Measurements from ENCODE around the gene GRAMD1B.

The GRAMD1B gene

DNA sequence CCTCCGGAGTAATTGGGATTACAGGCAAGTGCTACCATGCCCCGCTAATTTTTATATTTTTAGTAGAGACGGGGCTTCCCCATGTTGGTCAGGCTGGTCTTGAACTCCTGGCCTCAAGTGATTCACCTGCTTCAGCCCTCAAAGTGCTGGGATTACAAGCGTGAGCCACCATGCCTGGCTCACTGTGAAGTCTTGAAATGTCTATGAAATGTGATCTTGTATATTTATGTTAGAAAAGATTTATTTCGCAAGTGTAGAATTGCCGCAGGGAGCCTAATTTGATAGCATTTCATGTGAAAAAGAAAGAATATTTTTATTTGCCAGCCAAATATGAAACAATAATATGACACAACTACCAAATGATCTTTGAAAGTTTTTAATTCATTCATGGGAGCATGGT is 52.1 kb downstream of the GRAMD1B start:
- H3K27ac ChIP-seq (ENCODE audit: low read length): no peak overlapping the region
- no peak overlapping the region for H3K9ac ChIP-seq (ENCODE audit: low read length)
- no peaks in the 10 kb centered on the region for H3K27me3 ChIP-seq (ENCODE audit: control insufficient read depth, insufficient read depth, low read length)
- no peaks in the 10 kb centered on the region for H3K9me3 ChIP-seq (ENCODE audit: control insufficient read depth, low read depth, low read length)
- H3K4me3 ChIP-seq (ENCODE audit: low read length): no peak overlapping the region
- H3K4me1 ChIP-seq (ENCODE audit: control insufficient read depth, low read depth, low read length): peaks cover 7% of the 10 kb centered on the region
- no peaks in the 10 kb centered on the region for H3K36me3 ChIP-seq (ENCODE audit: control insufficient read depth, low read depth, low read length)

DNA sequence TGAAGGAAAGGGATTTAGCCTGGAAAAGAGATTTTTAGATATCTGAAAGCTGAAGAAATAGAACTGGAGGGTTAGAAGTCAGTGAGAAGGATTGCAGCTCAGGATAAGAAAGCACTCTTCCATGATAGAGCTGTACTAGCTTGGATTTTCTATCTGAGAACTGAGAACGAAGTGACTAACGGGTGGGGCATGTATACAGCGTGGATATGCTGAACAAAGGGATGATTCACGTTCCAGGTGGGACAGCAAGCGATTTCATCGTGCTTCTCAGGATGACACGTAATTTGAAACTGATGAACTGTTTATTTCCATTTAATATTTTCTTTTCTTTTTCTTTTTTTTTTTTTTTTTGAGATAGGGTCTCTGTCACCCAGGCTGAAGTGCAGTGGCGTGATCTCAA is 53.0 kb downstream of the GRAMD1B start:
- H3K4me1 ChIP-seq (ENCODE audit: control insufficient read depth, low read depth, low read length): peaks cover 7% of the 10 kb centered on the region
- no peak overlapping the region for H3K9ac ChIP-seq (ENCODE audit: low read length)
- H3K27ac ChIP-seq (ENCODE audit: low read length): no peak overlapping the region
- no peak overlapping the region for H3K4me3 ChIP-seq (ENCODE audit: low read length)
- H3K27me3 ChIP-seq (ENCODE audit: control insufficient read depth, insufficient read depth, low read length): no peaks in the 10 kb centered on the region
- no peaks in the 10 kb centered on the region for H3K36me3 ChIP-seq (ENCODE audit: control insufficient read depth, low read depth, low read length)
- H3K9me3 ChIP-seq (ENCODE audit: control insufficient read depth, low read depth, low read length): no peaks in the 10 kb centered on the region

DNA sequence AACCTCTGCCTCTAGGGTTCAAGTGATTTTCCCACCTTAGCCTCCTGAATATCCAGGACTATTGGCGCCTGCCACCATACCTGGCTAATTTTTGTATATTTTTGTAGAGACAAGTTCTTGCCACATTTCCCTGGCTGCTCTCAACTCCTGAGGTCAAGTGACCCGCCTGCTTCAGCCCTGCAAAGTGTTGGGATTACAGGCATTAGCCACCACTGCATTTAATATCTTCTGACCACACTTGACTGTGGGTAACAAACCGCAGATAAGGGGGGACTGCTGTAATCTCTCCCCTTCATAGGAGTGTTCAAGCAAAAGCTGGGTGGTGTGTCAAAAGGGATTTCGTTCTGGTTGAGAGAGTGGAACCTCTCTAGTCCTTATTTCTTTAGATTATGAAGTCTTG is 53.4 kb downstream of the GRAMD1B start:
- H3K9me3 ChIP-seq (ENCODE audit: control insufficient read depth, low read depth, low read length): no peaks in the 10 kb centered on the region
- no peak overlapping the region for H3K27ac ChIP-seq (ENCODE audit: low read length)
- no peaks in the 10 kb centered on the region for H3K36me3 ChIP-seq (ENCODE audit: control insufficient read depth, low read depth, low read length)
- no peak overlapping the region for H3K9ac ChIP-seq (ENCODE audit: low read length)
- peaks cover 7% of the 10 kb centered on the region for H3K4me1 ChIP-seq (ENCODE audit: control insufficient read depth, low read depth, low read length)
- H3K27me3 ChIP-seq (ENCODE audit: control insufficient read depth, insufficient read depth, low read length): no peaks in the 10 kb centered on the region
- no peak overlapping the region for H3K4me3 ChIP-seq (ENCODE audit: low read length)

DNA sequence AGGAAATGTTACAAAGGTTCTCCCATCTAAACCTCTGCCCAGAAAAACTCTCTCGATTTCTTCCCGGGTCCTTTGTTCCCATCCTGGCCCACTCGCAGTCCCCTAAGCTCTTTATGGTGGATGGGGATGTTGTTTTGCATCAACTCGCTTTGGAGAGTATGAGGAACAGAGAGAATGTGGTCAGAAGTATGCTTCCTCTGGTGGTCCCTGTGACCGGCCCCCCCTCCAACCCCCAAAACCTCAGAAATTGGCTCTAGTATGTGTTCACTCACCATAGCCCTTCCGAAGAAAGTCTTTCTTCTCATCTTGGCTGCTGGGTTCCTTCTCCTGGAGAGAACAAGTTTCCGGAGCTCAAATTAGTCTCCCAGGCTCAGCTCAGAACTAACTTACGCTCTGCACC is 54.4 kb downstream of the GRAMD1B start:
- peaks cover 7% of the 10 kb centered on the region for H3K4me1 ChIP-seq (ENCODE audit: control insufficient read depth, low read depth, low read length)
- H3K27ac ChIP-seq (ENCODE audit: low read length): no peak overlapping the region
- H3K9ac ChIP-seq (ENCODE audit: low read length): no peak overlapping the region

DNA sequence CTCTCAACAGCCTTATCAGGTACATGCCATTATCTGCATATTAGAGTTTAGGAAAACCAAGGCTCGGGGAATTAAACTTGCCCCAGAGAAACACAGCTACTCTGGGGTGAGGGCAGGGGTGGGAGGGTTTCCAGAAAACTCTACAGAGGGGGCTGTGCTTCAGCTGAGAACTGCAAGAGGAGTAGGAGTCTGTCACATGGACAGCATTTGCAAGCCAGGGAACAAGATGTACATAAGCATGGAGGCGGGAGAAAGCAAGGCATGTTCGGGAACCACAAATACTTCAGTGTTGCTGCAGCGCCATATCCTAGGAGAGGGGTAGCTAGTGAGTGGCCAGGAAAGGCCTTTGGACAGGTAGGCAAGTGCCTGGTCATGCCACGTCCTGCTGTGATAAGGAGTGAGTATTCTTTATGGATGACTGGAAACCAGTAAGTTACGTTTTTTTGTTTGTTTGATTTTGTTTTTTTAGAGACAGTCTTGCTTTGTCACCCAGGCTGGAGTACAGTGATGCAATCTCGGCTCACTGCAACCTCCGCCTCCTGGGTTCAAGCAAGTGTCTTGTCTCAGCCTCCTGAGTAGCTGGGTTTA is 57.2 kb downstream of the GRAMD1B start:
- no peak overlapping the region for H3K4me3 ChIP-seq (ENCODE audit: low read length)
- H3K9me3 ChIP-seq (ENCODE audit: control insufficient read depth, low read depth, low read length): no peaks in the 10 kb centered on the region
- no peaks in the 10 kb centered on the region for H3K27me3 ChIP-seq (ENCODE audit: control insufficient read depth, insufficient read depth, low read length)
- no peak overlapping the region for H3K9ac ChIP-seq (ENCODE audit: low read length)
- no peaks in the 10 kb centered on the region for H3K36me3 ChIP-seq (ENCODE audit: control insufficient read depth, low read depth, low read length)
- H3K4me1 ChIP-seq (ENCODE audit: control insufficient read depth, low read depth, low read length): no peaks in the 10 kb centered on the region
- no peak overlapping the region for H3K27ac ChIP-seq (ENCODE audit: low read length)

More for the DNA sequence above, 54.4 kb downstream of the GRAMD1B start:
- H3K4me3 ChIP-seq (ENCODE audit: low read length): no peak overlapping the region
- H3K9me3 ChIP-seq (ENCODE audit: control insufficient read depth, low read depth, low read length): no peaks in the 10 kb centered on the region
- no peaks in the 10 kb centered on the region for H3K36me3 ChIP-seq (ENCODE audit: control insufficient read depth, low read depth, low read length)
- no peaks in the 10 kb centered on the region for H3K27me3 ChIP-seq (ENCODE audit: control insufficient read depth, insufficient read depth, low read length)

DNA sequence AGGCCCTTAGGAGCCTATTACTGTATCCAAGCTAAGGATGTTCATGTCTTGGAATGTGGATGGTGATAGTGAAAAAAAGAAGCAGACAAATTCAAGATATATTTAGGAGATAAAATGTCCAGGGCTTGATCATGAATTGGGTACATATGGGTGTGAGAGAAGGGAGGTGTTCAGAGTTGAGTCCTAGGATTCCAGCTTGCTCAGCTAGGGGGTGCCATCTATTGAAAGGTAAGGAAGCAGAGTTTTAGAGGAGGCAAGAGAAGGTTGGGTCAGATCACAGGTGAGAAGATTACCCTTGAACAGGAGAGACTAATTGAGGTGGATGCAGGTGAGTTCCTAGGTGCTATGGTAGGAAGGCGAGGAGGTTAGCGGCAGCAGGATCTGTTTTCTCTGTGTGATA is 60.5 kb downstream of the GRAMD1B start:
- Histone ChIP-seq H3K4me1 (ENCODE audit: control insufficient read depth, low read depth, low read length) (peaks cover 29% of the 10 kb centered on the region), H3K27ac (ENCODE audit: low read length) (no peak overlapping the region), H3K4me3 (ENCODE audit: low read length) (no peak overlapping the region), H3K27me3 (ENCODE audit: control insufficient read depth, insufficient read depth, low read length) (no peaks in the 10 kb centered on the region), H3K36me3 (ENCODE audit: control insufficient read depth, low read depth, low read length) (no peaks in the 10 kb centered on the region), H3K9me3 (ENCODE audit: control insufficient read depth, low read depth, low read length) (no peaks in the 10 kb centered on the region), H3K9ac (ENCODE audit: low read length) (no peak overlapping the region)

DNA sequence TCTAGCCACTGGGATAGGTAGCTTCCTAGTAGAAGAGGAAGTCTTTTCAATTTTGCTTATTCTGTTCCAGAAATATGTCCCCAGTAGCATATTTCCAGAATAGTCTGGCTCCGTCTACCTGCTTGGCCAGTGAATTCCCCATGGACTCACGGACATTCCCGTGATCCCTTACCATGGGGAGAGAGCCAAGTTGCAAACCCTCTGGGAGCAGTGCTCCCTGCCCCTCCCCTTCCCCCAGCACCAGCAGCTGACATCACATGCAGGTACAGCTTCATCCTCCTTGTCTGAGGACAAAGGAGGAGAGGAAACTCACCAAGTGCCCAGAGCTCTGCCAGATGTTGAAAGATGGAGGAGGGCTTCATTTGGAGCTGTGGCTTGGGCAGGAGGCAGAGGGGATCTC is 61.2 kb downstream of the GRAMD1B start:
- H3K27me3 ChIP-seq (ENCODE audit: control insufficient read depth, insufficient read depth, low read length): no peaks in the 10 kb centered on the region
- no peaks in the 10 kb centered on the region for H3K36me3 ChIP-seq (ENCODE audit: control insufficient read depth, low read depth, low read length)
- no peak overlapping the region for H3K9ac ChIP-seq (ENCODE audit: low read length)
- peaks cover 30% of the 10 kb centered on the region for H3K4me1 ChIP-seq (ENCODE audit: control insufficient read depth, low read depth, low read length)
- H3K4me3 ChIP-seq (ENCODE audit: low read length): no peak overlapping the region
- no peak overlapping the region for H3K27ac ChIP-seq (ENCODE audit: low read length)
- H3K9me3 ChIP-seq (ENCODE audit: control insufficient read depth, low read depth, low read length): no peaks in the 10 kb centered on the region

DNA sequence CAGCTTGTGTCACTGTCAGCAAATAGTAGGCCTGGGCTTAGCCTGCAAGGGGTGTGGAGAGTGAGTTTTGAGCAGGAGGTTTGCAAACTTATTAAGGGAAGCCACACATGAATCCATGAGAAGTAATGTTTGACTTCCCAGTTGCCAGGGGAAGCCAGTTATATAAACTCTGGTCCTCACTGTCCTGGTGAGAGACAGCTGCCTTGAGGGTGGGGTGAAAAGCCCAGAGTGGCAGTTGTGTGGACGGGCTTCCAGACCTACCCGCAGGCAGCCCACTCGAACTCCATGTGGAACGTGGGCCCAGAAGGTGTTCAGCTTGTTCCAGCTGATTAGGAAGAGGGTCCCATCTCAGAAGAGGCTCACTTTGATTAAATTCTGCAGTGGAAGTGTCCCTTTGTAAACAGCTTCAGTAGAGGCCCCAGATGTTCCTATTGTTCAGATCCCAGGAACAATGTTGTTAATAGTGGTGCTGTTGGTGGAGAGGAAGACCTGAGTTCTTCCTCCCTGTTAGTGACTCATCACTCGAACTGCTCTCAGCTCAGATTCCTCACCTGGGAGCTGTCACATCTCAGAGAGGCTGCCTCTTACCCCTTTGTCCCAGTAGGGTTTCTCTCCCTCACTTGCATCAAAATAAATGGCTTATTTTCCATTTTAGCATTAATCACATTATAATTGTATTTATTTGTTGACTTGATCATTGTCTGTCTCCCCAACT is 63.4 kb downstream of the GRAMD1B start:
- H3K9me3 ChIP-seq (ENCODE audit: control insufficient read depth, low read depth, low read length): no peaks in the 10 kb centered on the region
- H3K4me1 ChIP-seq (ENCODE audit: control insufficient read depth, low read depth, low read length): peaks cover 34% of the 10 kb centered on the region
- no peaks in the 10 kb centered on the region for H3K27me3 ChIP-seq (ENCODE audit: control insufficient read depth, insufficient read depth, low read length)
- peak overlapping the region; percentile 25 for H3K4me3 ChIP-seq (ENCODE audit: low read length)
- H3K9ac ChIP-seq (ENCODE audit: low read length): no peak overlapping the region
- H3K27ac ChIP-seq (ENCODE audit: low read length): peak overlapping the region; percentile 26
- no peaks in the 10 kb centered on the region for H3K36me3 ChIP-seq (ENCODE audit: control insufficient read depth, low read depth, low read length)

DNA sequence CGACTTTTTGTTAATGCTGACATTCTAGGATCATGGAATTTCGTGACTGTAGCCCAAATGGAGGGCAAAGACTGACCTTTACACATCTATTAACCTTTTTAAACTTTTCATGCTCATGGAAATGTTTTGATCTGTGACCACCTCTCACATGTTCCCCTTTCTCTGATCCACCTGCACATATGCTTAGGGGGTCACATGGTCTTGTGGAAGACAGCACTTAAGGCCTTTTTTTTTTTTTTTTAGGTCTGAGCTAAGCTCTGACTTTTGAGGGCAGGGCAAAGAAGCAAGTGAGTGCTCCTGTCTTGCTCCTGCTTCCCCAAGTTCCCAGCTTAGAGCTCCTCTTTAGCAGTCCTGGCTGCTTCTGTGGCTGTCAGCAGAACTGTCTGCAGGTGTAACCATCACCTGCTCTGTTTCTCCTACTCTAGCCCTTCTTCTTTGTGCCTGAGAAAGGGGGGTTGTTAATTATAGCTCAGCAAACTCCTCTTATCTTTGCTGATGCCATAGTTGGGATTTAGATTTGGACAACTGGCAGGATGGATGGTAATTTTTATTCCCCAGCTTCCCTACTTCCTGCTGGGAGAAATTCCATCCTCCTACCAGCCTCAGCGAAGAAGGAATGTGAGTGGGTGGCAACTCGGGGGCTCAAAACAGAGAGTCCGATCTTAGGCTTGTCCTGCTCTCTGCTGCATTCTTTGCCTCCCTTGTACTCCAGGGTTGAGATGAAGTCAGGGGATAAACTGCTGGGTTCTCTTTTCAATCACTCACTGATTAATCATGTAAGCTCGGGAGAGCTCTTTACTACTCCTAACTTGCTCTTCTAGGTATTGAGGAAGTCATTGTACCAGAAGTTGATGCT is 64.4 kb downstream of the GRAMD1B start:
- no peaks in the 10 kb centered on the region for H3K9me3 ChIP-seq (ENCODE audit: control insufficient read depth, low read depth, low read length)
- H3K27ac ChIP-seq (ENCODE audit: low read length): peak overlapping the region; percentile 40
- H3K4me1 ChIP-seq (ENCODE audit: control insufficient read depth, low read depth, low read length): peaks cover 34% of the 10 kb centered on the region
- H3K36me3 ChIP-seq (ENCODE audit: control insufficient read depth, low read depth, low read length): no peaks in the 10 kb centered on the region
- H3K4me3 ChIP-seq (ENCODE audit: low read length): peak overlapping the region; percentile 25
- no peaks in the 10 kb centered on the region for H3K27me3 ChIP-seq (ENCODE audit: control insufficient read depth, insufficient read depth, low read length)
- peak overlapping the region; percentile 11 for H3K9ac ChIP-seq (ENCODE audit: low read length)

DNA sequence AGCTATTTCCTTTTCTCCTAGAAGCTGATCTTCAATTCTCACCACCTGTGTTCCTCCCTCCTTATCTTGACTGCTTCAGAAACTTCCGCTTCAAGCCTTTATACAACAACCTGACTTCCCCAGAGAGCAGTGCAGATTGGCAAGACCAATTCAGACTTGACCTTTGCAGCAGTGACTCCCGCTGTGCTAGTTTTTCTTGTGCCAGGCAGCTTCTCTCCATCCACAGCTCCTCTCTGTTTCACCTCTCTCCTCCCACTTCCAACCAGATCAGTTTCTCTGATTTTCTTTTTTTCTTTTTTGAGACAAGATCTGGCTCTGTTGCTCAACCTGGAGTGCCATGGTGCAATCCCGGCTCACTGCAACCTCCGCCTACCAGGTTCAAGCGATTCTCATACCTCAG is 74.3 kb downstream of the GRAMD1B start:
- Histone ChIP-seq H3K36me3 (ENCODE audit: control insufficient read depth, low read depth, low read length) (no peaks in the 10 kb centered on the region), H3K9me3 (ENCODE audit: control insufficient read depth, low read depth, low read length) (no peaks in the 10 kb centered on the region), H3K27ac (ENCODE audit: low read length) (no peak overlapping the region), H3K4me3 (ENCODE audit: low read length) (no peak overlapping the region), H3K27me3 (ENCODE audit: control insufficient read depth, insufficient read depth, low read length) (no peaks in the 10 kb centered on the region), H3K9ac (ENCODE audit: low read length) (no peak overlapping the region), H3K4me1 (ENCODE audit: control insufficient read depth, low read depth, low read length) (peaks cover 18% of the 10 kb centered on the region)

DNA sequence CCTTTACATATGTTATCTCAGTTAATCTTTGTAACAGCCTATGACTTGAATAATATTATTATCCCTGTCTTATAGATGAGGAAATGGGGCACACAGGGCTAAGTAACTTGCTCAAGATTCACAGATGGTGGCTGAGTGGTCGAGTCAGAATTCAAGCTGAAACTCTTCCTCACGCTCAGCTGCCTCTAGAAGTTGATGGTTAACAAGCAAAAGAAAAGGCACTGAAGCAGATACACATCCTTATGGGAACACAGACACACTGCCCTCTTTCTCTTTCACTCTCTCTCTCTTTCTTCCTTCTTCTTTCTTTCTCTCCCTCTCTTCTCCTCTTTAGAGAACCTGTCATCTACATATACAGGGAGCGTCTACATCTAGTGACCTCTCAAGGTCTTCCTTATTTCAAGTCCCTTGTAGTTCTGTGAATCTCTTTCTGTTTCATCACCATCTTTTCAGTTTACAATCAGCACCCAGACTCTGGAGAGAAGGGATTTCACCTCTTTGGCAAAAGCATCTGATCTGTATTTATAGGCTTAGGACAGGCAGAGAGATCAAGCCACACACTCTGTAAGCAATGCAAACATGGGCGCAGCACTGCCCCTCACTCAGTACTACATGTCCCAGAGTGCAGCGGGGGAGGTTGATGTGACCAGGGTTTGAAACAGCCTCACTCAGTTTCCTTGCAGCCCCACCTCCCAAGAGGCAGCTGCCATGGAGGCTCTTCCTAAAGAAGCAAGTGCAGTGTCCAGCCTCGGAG is 75.7 kb downstream of the GRAMD1B start:
- Histone ChIP-seq H3K4me1 (ENCODE audit: control insufficient read depth, low read depth, low read length) (peaks cover 28% of the 10 kb centered on the region), H3K9me3 (ENCODE audit: control insufficient read depth, low read depth, low read length) (no peaks in the 10 kb centered on the region), H3K4me3 (ENCODE audit: low read length) (no peak overlapping the region), H3K27me3 (ENCODE audit: control insufficient read depth, insufficient read depth, low read length) (no peaks in the 10 kb centered on the region), H3K36me3 (ENCODE audit: control insufficient read depth, low read depth, low read length) (no peaks in the 10 kb centered on the region), H3K27ac (ENCODE audit: low read length) (no peak overlapping the region), H3K9ac (ENCODE audit: low read length) (no peak overlapping the region)

All from iPS-18a (cell line).